ENCODE measurements around the gene GOLGA6C. TPM values are rescaled to one million over a fixed set of nuclear protein-coding genes. Genes with fewer than 3 reads are reported as not detected.
"Not testable (repeated sequence)": the region's sequence is repeated elsewhere in the genome, so short reads cannot be mapped to it uniquely, and the experiment has no call there.

GOLGA6C gene, protein sequence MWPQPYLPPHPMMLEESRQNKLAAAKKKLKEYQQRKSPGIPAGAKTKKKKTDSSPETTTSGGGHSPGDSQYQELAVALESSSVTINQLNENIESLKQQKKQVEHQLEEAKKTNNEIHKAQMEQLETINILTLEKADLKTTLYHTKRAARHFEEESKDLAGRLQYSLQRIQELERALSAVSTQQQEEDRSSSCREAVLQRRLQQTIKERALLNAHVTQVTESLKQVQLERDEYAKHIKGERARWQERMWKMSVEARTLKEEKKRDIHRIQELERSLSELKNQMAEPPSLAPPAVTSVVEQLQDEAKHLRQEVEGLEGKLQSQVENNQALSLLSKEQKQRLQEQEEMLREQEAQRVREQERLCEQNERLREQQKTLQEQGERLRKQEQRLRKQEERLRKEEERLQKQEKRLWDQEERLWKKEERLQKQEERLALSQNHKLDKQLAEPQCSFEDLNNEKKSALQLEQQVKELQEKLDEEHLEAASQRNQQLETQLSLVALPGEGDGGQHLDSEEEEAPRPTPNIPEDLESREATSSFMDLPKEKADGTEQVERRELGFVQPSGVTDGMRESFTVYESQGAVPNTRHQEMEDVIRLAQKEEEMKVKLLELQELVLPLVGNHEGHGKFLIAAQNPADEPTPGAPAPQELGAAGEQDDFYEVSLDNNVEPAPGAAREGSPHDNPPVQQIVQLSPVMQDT
- not detected for total RNA-seq
- not detected for polyA plus RNA-seq (ENCODE audit: insufficient read length in 6 of 6)
- long read RNA-seq, donor 1: 0 reads
- long read RNA-seq, donor 2: 0 reads
- long read RNA-seq, donor 3: 0 reads
- long read RNA-seq, donor 4: 0 reads
- long read RNA-seq, donor 5: 0 reads
- long read RNA-seq, donor 6: 0 reads
- long read RNA-seq, donor 7: 0 reads
- long read RNA-seq, donor 8: 0 reads
- long read RNA-seq, donor 9: 0 reads
- long read RNA-seq, donor 10: 0 reads
- long read RNA-seq, donor 11: 0 reads
- long read RNA-seq, donor 12: 0 reads

DNA sequence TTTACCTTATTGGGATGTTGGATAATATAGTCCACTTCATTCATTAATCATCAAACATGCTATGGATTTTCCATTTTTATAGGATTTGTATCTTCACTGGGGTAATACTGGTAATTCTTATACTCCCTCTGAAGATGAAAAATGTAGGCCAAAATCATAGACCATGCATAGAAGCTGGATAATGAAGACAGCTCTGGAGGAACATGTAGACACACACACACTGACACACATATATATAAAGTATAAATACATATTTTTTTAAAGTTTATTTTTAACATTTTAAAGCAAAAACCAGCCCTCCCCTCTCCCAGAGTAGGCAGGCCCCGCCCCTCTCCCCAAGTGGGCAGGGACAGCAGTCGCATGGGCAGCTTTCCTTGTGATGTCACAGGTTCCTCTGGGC lies at the start of gene GOLGA6C:
Gene GOLGA6C (plus strand): TSS at position 301 of the 400 bp plus-strand sequence. CDS start 265 bp downstream, outside the sequence.
- H3K36me3 ChIP-seq; intact Hi-C loops (cut with DNase I); H3K4me1 ChIP-seq; H3K27me3 ChIP-seq; H3K27ac ChIP-seq; H3K9me3 ChIP-seq; DNase-seq; H3K4me3 ChIP-seq; ATAC-seq: not testable (repeated sequence)

DNA sequence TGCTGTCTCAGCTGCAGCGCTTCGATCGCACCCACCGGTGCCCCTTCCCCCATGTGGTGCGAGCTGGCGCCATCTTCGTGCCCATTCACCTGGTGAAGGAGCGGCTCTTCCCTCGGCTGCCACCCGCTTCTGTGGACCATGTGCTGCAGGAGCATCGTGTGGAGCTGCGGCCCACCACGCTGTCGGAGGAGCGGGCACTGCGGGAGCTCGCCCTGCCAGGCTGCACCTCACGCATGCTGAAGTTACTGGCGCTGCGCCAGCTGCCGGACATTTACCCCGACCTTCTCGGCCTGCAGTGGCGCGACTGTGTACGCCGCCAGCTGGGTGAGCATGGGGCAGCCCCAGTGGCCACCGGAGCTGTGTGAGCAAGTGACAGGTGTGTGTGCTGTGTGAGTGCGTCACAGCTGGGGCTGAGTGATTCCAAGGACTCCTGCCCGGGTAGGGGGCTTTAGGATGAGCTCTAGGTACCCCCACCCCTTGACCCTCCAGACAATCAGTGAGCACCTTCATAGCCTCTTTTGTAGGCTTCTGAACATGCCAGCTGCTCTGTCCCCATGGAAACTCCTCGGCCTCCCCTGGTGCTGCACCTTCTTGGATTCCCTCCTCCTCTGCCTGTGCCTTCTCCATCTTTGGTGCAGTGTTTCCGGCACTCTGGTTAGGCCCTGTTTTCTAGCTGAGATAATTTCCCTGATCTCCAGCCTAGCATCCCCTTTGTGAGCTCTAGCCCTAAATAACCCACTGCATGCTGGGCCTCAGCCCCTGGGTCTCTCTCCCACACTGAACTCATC lies 49.4 kb upstream of the GOLGA6C start:
- no peak overlapping the region for H3K27ac ChIP-seq
- H3K4me1 ChIP-seq: peaks cover 11 to 44% of the 10 kb centered on the region in 2 donors
- ATAC-seq (no peak), DNase-seq (no peak)
- H3K27me3 ChIP-seq: no peaks in the 10 kb centered on the region
- no peak overlapping the region for H3K4me3 ChIP-seq
- peaks cover 0 to 81% of the 10 kb centered on the region in 2 donors for H3K36me3 ChIP-seq
- TF ChIP-seq, protein P1, sequence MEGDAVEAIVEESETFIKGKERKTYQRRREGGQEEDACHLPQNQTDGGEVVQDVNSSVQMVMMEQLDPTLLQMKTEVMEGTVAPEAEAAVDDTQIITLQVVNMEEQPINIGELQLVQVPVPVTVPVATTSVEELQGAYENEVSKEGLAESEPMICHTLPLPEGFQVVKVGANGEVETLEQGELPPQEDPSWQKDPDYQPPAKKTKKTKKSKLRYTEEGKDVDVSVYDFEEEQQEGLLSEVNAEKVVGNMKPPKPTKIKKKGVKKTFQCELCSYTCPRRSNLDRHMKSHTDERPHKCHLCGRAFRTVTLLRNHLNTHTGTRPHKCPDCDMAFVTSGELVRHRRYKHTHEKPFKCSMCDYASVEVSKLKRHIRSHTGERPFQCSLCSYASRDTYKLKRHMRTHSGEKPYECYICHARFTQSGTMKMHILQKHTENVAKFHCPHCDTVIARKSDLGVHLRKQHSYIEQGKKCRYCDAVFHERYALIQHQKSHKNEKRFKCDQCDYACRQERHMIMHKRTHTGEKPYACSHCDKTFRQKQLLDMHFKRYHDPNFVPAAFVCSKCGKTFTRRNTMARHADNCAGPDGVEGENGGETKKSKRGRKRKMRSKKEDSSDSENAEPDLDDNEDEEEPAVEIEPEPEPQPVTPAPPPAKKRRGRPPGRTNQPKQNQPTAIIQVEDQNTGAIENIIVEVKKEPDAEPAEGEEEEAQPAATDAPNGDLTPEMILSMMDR (IDR thresholded peaks at IDR 0.05): no peak
- intact Hi-C loops (cut with DNase I): loop anchor here in 1 of 2 donors (10.0 kb wide), 1 partner anchor 174 kb away; no protein-coding TSS in a partner anchor
- no peaks in the 10 kb centered on the region for H3K9me3 ChIP-seq

DNA sequence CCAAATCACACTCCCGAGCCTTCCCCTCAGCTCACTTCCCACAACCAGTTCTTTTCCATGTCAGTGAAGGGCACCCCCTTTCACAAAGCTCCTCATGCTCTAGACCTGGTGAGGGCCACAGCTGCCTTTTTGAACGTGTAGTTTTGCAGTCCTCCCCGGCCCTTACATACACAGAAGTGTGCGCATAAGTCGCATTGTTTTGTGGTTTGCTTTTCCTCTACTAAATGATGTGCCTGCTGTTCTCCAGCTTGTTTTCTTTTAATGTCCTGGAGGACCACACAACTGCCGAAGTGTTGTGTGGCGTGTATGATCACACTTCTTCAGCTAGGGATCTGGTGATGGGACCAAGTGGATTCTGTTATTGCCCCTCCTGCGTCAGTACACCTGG lies 48.9 kb upstream of the GOLGA6C start:
- TF ChIP-seq, protein P1 (IDR thresholded peaks at IDR 0.05): no peak
- Histone ChIP-seq H3K4me3 (no peak overlapping the region), H3K36me3 (peaks cover 0 to 87% of the 10 kb centered on the region in 2 donors), H3K4me1 (peaks cover 6 to 38% of the 10 kb centered on the region in 2 donors), H3K27ac (no peak overlapping the region), H3K27me3 (no peaks in the 10 kb centered on the region), H3K9me3 (no peaks in the 10 kb centered on the region)
- DNase-seq (no peak), ATAC-seq (no peak)
- intact Hi-C loops (cut with DNase I): loop anchor here in 1 of 2 donors (10.0 kb wide), 1 partner anchor 174 kb away; no protein-coding TSS in a partner anchor

DNA sequence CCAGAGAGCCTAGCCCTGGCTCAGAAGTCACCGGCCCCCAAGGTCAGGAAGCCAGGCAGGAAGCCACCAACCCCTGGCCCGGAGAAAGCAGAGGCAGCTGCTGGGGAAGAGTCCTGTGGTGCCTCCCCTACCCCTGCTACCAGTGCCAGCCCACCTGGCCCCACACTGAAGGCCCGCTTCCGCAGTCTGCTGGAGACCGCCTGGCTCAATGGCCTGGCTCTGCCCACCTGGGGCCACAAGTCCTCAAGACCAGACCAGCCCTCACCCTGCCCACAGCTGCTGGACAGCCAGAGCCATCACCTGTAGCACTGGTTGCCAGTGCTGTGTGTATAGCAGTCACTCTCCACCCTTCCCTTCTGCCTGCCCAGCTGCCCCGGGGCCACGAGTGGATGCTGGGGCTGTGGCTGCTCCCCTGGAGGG lies 47.3 kb upstream of the GOLGA6C start:
- no peaks in the 10 kb centered on the region for H3K27me3 ChIP-seq
- H3K4me1 ChIP-seq: peaks cover 0 to 24% of the 10 kb centered on the region in 2 donors
- DNase-seq (no peak), ATAC-seq (no peak)
- no peak overlapping the region for H3K4me3 ChIP-seq
- TF ChIP-seq, protein P1 (IDR thresholded peaks at IDR 0.05): no peak
- peaks cover 0 to 92% of the 10 kb centered on the region in 2 donors for H3K36me3 ChIP-seq
- H3K27ac ChIP-seq: no peak overlapping the region
- intact Hi-C loops (cut with DNase I): no loop called here
- H3K9me3 ChIP-seq: no peaks in the 10 kb centered on the region
